Muscle of leg (tissue), 16 donors: ENCODE measurements around the gene CCT6A. TPM values are rescaled to one million over a fixed set of nuclear protein-coding genes. Genes with fewer than 3 reads are reported as not detected.
"Not testable (repeated sequence)": the region's sequence is repeated elsewhere in the genome, so short reads cannot be mapped to it uniquely, and the experiment has no call there.

Experiments
- DNase-seq: peaks from one replicate; pipeline ENCODE4 v3.0.0; 2013
- H3K27ac ChIP-seq: one replicate; pipeline ENCODE4 v1.5.1; 2013; ENCODE audit warnings: mild to moderate bottlenecking, low read length, control low read depth
- H3K27me3 ChIP-seq: one replicate; pipeline ENCODE4 v1.6.1; 2013; ENCODE audit warnings: low read length; ENCODE audit not compliant: control insufficient read depth, insufficient read depth
- H3K36me3 ChIP-seq: one replicate; pipeline ENCODE4 v1.6.1; 2013; ENCODE audit warnings: low read length; ENCODE audit not compliant: control insufficient read depth, insufficient read depth
- H3K4me1 ChIP-seq: one replicate; pipeline ENCODE4 v1.6.1; 2013; ENCODE audit warnings: low read length; ENCODE audit not compliant: control insufficient read depth, insufficient read depth
- H3K4me3 ChIP-seq: one replicate; pipeline ENCODE4 v1.5.1; 2013; ENCODE audit warnings: low read length, control low read depth
- H3K9me3 ChIP-seq: replicated peaks from 2 replicates; pipeline ENCODE4 v1.6.1; 2013; ENCODE audit warnings: low read depth, low read length; ENCODE audit not compliant: control insufficient read depth
- WGBS: methylation state at CpG from one replicate; pipeline ENCODE4 v1.1.5; 2013; ENCODE audit warnings: missing lambda C conversion rate; ENCODE audit not compliant: insufficient coverage; 5-methylcytosine and 5-hydroxymethylcytosine counted together
- long read RNA-seq, 11 donors: transcript quantifications; one replicate each; lab custom pipeline, GENCODE V29; 2026
- polyA plus RNA-seq, 8 donors: library from polyadenylated mRNA; unstranded; fragments of 120-200 nt; gene quantifications; one replicate each; pipeline versions ENCODE4 v1.2.1 to v1.2.3, GENCODE V29; 2013; ENCODE audit warnings: inconsistent platforms in 1 of 8, low replicate concordance in 1 of 8; ENCODE audit not compliant: insufficient read length in 8 of 8, insufficient read depth in 1 of 8
- total RNA-seq: library from RNA; stranded (reverse); fragments of 120-200 nt; gene quantifications from one replicate; pipeline ENCODE4 v1.2.4, GENCODE V29; 2013

CCT6A gene, protein sequence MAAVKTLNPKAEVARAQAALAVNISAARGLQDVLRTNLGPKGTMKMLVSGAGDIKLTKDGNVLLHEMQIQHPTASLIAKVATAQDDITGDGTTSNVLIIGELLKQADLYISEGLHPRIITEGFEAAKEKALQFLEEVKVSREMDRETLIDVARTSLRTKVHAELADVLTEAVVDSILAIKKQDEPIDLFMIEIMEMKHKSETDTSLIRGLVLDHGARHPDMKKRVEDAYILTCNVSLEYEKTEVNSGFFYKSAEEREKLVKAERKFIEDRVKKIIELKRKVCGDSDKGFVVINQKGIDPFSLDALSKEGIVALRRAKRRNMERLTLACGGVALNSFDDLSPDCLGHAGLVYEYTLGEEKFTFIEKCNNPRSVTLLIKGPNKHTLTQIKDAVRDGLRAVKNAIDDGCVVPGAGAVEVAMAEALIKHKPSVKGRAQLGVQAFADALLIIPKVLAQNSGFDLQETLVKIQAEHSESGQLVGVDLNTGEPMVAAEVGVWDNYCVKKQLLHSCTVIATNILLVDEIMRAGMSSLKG
- total RNA-seq, result 103 TPM
- 100 to 1,000 TPM; 124 to 159 (median 147) TPM for polyA plus RNA-seq
- long read RNA-seq, donor 1, transcript CCT6A-201 (14 exons, 2,719 nt), result major isoform, 12 of 26 reads
- long read RNA-seq, donor 1, partial matches to known transcripts, result 12 of 26 reads
- long read RNA-seq, donor 1, other reads (novel, unspliced or antisense), result 0 of 26 reads
- long read RNA-seq, donor 2, transcript CCT6A-201 (14 exons, 2,719 nt), result major isoform, 6 of 8 reads
- long read RNA-seq, donor 2, partial matches to known transcripts, result 0 of 8 reads
- long read RNA-seq, donor 2, other reads (novel, unspliced or antisense), result 0 of 8 reads
- long read RNA-seq, donor 3, transcript CCT6A-204 (2 exons, 745 nt), result minor isoform, 6 of 46 reads
- long read RNA-seq, donor 3, transcript CCT6A-201 (14 exons, 2,719 nt), result major isoform, 31 of 46 reads
- long read RNA-seq, donor 3, partial matches to known transcripts, result 8 of 46 reads
- long read RNA-seq, donor 3, other reads (novel, unspliced or antisense), result 0 of 46 reads
- long read RNA-seq, donor 4, transcript CCT6A-201 (14 exons, 2,719 nt), result major isoform, 16 of 41 reads
- long read RNA-seq, donor 4, partial matches to known transcripts, result 24 of 41 reads
- long read RNA-seq, donor 4, other reads (novel, unspliced or antisense), result 0 of 41 reads
- long read RNA-seq, donor 5, transcript CCT6A-204 (2 exons, 745 nt), result minor isoform, 7 of 195 reads
- long read RNA-seq, donor 5, transcript CCT6A-201 (14 exons, 2,719 nt), result major isoform, 61 of 195 reads
- long read RNA-seq, donor 5, partial matches to known transcripts, result 123 of 195 reads
- long read RNA-seq, donor 5, other reads (novel, unspliced or antisense), result 0 of 195 reads
- long read RNA-seq, donor 6, transcript CCT6A-201 (14 exons, 2,719 nt), result major isoform, 54 of 143 reads
- long read RNA-seq, donor 6, transcript CCT6A-204 (2 exons, 745 nt), result minor isoform, 9 of 143 reads
- long read RNA-seq, donor 6, partial matches to known transcripts, result 77 of 143 reads
- long read RNA-seq, donor 6, other reads (novel, unspliced or antisense), result 0 of 143 reads
- long read RNA-seq, donor 7, transcript CCT6A-201 (14 exons, 2,719 nt), result major isoform, 29 of 123 reads
- long read RNA-seq, donor 7, partial matches to known transcripts, result 85 of 123 reads
- long read RNA-seq, donor 7, other reads (novel, unspliced or antisense), result 0 of 123 reads
- long read RNA-seq, donor 8, transcript CCT6A-201 (14 exons, 2,719 nt), result major isoform, 25 of 67 reads
- long read RNA-seq, donor 8, partial matches to known transcripts, result 36 of 67 reads
- long read RNA-seq, donor 8, other reads (novel, unspliced or antisense), result 0 of 67 reads
- long read RNA-seq, donor 9, transcript CCT6A-201 (14 exons, 2,719 nt), result major isoform, 21 of 66 reads
- long read RNA-seq, donor 9, partial matches to known transcripts, result 43 of 66 reads
- long read RNA-seq, donor 9, other reads (novel, unspliced or antisense), result 0 of 66 reads
- long read RNA-seq, donor 10, transcript CCT6A-201 (14 exons, 2,719 nt), result major isoform, 43 of 122 reads
- long read RNA-seq, donor 10, partial matches to known transcripts, result 74 of 122 reads
- long read RNA-seq, donor 10, other reads (novel, unspliced or antisense), result 0 of 122 reads
- long read RNA-seq, donor 11, transcript CCT6A-201 (14 exons, 2,719 nt), result major isoform, 17 of 66 reads
- long read RNA-seq, donor 11, partial matches to known transcripts, result 45 of 66 reads
- long read RNA-seq, donor 11, other reads (novel, unspliced or antisense), result 0 of 66 reads

DNA sequence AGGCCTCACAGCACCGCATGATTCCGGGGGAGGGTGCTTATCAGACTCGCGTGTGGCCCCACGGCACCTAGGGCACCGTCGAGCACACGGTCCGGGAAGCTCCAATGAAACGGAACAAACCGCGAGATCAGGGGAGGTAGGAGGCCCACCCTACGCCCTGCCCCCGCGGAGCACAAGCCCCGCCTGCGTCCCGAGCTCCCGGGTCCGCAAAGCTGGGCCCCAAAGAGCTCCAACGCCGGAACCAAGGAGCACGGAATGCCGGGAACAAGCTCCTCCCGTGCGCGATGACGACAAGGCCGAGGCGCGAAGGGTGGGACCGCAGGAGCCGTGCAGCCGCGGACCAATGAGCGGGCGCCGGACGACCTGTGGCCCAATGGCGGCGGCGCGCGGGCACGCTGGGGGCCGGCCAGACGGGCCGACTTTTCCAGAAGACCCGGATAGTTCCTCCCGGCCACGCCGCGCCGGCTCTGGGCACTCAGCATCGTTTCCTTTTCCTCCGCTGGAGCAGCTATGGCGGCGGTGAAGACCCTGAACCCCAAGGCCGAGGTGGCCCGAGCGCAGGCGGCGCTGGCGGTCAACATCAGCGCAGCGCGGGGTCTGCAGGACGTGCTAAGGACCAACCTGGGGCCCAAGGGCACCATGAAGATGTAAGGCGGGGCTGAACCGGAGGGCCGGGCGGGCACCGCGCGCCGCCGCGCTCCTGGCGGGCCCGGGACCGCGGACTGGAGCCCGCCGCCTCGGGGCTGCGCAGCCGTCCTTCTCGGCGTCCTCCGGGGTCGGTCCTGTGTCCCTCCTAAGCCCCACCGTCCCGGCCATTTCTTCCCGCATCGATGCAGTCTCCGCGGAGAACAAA is at the start of gene CCT6A, which contains the start of gene PSPH:
TSS of gene CCT6A (plus strand) at position 427 of the 853 bp plus-strand sequence. CDS start at position 511, 84 bp downstream.
TSS of gene PSPH (minus strand) at position 106 of the 853 bp plus-strand sequence. CDS start 30,232 bp downstream, outside the sequence.
- Histone ChIP-seq H3K4me1 (peaks cover 12% of the 10 kb centered on the region), H3K27me3 (no peaks in the 10 kb centered on the region), H3K27ac (peak within 1 kb of the TSS; percentile 97), H3K36me3 (peaks cover 22% of the 10 kb centered on the region), H3K9me3 (no peaks in the 10 kb centered on the region), H3K4me3 (peak within 1 kb of the TSS; percentile 98)
- peak; percentile 99 for DNase-seq
- WGBS, result under 1% methylated on average over 97 of the region's 97 CpGs

DNA sequence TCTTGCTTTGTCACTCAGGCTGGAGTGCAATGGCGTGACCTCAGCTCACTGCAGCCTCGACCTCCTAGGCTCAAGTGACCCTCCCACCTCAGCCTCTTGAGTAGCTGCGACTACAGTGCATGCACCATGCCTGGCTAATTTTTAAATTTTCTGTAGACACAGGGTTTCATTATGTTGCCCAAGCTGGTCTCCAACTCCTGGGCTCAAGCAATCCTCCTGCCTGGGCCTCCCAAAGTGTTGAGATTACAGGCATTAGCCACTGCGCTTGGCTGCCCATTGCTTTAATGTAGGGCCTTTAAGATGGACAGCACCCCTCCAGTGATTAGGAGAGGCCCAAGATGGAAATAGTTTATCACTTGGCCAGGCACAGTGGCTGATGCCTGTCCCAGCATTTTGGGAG is 47.8 kb upstream of the CCT6A start:
- no peak overlapping the region for H3K27ac ChIP-seq
- H3K4me1 ChIP-seq, result no peaks in the 10 kb centered on the region
- WGBS, result 84% methylated on average over 4 of the region's 4 CpGs
- no peak overlapping the region for H3K4me3 ChIP-seq
- H3K27me3 ChIP-seq, result no peaks in the 10 kb centered on the region
- DNase-seq, result no peak
- H3K9me3 ChIP-seq, result no peaks in the 10 kb centered on the region
- H3K36me3 ChIP-seq, result peaks cover 6% of the 10 kb centered on the region

DNA sequence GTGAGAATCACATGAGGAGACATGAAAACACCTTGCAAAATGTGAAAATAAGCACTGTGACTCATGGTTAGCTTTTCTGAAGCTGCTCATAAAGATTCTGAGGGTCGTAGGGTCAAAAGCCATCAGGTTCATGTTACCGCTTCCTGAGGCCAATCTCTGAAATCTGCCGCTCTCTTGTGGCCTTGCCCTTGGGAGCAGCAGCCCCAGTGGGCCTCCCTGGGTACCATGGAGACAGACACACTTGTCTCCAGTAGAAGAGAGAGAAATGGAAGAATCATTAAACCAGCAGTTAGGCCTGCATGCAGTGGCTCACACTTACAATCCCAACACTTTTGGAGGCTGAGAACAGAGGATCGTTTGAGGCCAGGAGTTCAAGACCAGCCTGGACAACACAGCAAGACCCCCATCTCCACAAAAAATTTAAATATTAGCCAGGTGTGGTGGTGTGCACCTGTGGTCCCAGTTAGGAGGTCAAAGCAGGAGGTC is 44.4 kb upstream of the CCT6A start:
- Histone ChIP-seq H3K4me1 (no peaks in the 10 kb centered on the region), H3K4me3 (no peak overlapping the region), H3K27me3 (no peaks in the 10 kb centered on the region), H3K27ac (no peak overlapping the region), H3K36me3 (no peaks in the 10 kb centered on the region), H3K9me3 (no peaks in the 10 kb centered on the region)
- WGBS, result 43% methylated on average over 1 of the region's 4 CpGs
- DNase-seq, result no peak

DNA sequence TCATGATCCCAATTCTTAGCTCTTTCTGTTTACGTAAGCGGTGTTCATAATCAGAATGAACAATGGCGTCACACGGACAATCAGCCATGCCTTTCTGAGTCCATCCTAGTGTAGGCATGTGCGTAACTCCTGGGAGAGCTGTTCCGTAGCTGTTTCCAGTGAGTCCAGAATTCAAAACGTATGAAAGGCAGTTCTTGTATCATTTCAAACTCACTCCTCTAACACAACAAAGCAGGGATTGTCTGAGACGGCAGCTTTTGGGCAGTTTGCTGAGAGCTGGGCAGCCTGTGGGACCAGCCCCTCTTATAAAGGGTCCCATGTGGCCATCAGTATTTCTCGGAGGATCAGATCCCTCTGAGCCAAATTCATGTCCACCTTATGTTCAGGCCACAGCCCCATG is 43.7 kb upstream of the CCT6A start:
- no peak overlapping the region for H3K27ac ChIP-seq
- no peak for DNase-seq
- H3K4me3 ChIP-seq, result no peak overlapping the region
- no peaks in the 10 kb centered on the region for H3K36me3 ChIP-seq
- H3K9me3 ChIP-seq, result no peaks in the 10 kb centered on the region
- H3K4me1 ChIP-seq, result no peaks in the 10 kb centered on the region
- WGBS, result 90% methylated on average over 9 of the region's 9 CpGs
- no peaks in the 10 kb centered on the region for H3K27me3 ChIP-seq

DNA sequence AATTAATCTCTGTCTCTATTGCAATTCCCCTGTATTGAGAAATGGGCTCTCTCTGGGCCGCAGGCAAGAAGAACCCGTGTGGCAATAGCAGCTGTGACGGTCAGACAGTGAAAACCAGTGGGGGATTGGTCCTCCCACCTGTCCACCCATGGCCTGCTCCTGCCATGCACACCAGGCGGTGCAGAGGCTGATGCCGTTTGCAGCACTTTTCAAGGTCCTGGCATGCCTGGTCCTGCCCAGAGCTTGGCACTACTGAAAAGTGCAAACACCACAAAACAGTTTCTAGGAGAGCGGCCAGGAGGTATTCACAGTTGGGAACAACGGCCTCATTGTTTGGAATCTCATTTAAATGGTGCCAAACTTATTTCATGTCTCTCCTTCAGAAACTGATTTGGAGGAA is 41.9 kb upstream of the CCT6A start:
- no peaks in the 10 kb centered on the region for H3K4me1 ChIP-seq
- H3K27me3 ChIP-seq, result no peaks in the 10 kb centered on the region
- 68% methylated on average over 4 of the region's 7 CpGs for WGBS
- peaks cover 5% of the 10 kb centered on the region for H3K36me3 ChIP-seq
- H3K27ac ChIP-seq, result no peak overlapping the region
- DNase-seq, result peak; percentile 13
- H3K9me3 ChIP-seq, result no peaks in the 10 kb centered on the region
- H3K4me3 ChIP-seq, result no peak overlapping the region

DNA sequence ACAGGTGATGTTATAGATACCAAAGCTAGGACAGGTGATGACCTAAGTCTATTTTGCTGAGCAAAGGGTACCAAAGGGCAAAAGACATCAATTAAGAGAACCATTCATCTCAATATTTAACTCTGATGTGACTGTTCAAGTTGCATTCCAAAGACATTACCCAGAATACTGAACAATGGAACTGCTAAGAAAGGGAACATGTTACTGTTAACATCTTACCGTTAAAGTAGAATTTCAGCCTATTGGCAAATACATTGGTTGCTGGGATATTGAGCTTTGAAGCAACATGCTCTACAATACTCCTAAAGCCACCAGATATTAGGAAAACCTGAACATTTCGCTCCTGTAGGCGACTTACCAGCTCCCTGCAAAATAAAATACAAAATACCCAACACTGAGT is 34.5 kb upstream of the CCT6A start:
- H3K27ac ChIP-seq, H3K27me3 ChIP-seq, H3K9me3 ChIP-seq, H3K4me1 ChIP-seq, DNase-seq, H3K4me3 ChIP-seq: not testable (repeated sequence)
- no CpG with 5 or more reads among the region's 3 CpGs for WGBS
- H3K36me3 ChIP-seq, result peaks cover 25% of the 10 kb centered on the region

DNA sequence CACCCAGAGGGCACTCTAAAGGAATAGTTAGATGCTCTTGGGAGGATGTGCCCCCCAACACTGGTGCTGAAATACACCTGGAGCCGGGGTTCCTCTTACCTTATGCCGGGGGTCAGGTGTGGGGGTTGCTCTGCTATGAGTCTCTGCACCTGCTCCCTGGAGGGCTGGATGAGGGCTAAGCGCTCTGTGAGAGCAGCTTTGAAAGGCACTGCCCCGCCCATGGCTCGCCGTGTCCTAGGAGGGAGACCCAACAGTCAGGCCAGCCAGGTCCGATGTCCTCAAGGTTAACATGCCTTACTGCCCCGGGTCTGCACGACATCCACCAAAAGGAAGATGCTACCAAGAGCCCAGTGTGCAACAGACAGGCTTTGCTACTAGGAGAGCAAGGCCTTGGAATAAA is 32.1 kb upstream of the CCT6A start:
- peaks cover 20% of the 10 kb centered on the region for H3K36me3 ChIP-seq
- no peak overlapping the region for H3K27ac ChIP-seq
- WGBS, result 93% methylated on average over 9 of the region's 9 CpGs
- no peaks in the 10 kb centered on the region for H3K9me3 ChIP-seq
- H3K4me1 ChIP-seq, result no peaks in the 10 kb centered on the region
- no peak for DNase-seq
- no peak overlapping the region for H3K4me3 ChIP-seq
- no peaks in the 10 kb centered on the region for H3K27me3 ChIP-seq

DNA sequence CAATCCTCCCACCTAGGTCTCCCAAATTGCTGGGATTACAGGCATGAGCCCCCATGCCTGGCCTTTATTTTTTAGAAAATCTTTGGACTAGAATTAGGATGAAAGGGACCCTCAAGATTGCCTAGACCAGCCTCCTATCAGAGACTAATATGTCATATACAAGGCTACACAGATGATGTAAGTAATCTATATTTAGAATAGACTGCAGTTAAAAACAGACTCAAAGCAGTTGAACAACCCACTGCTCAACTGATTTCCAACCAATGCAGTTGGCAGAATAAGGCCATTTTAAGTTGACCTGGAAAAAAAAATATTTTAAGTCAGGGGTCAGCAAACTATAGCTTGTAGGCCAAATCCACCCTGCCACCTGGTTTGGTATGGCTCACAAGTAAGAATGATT is 28.1 kb upstream of the CCT6A start:
- H3K27me3 ChIP-seq, result no peaks in the 10 kb centered on the region
- no peak for DNase-seq
- no peak overlapping the region for H3K4me3 ChIP-seq
- no peak overlapping the region for H3K27ac ChIP-seq
- H3K4me1 ChIP-seq, result no peaks in the 10 kb centered on the region
- H3K9me3 ChIP-seq, result no peaks in the 10 kb centered on the region
- peaks cover 20% of the 10 kb centered on the region for H3K36me3 ChIP-seq
